ENCODE measurements around the gene ATP6V0E1. TPM values are rescaled to one million over a fixed set of nuclear protein-coding genes. Genes with fewer than 3 reads are reported as not detected.
A peak's percentile ranks its signal among the peaks of the same experiment; 100 is the strongest.
"Not testable (repeated sequence)": the region's sequence is repeated elsewhere in the genome, so short reads cannot be mapped to it uniquely, and the experiment has no call there.

ATP6V0E1 gene
- total RNA-seq, 1 donor from 2014 or later: 201 TPM

GRCh38 chr5:173033923-173034322, 50.4 kb downstream of the ATP6V0E1 start:
- no peak for DNase-seq (ENCODE audit: low read depth, low spot score)

GRCh38 chr5:173035904-173036707, 52.5 kb downstream of the ATP6V0E1 start:
- DNase-seq (ENCODE audit: low read depth, low spot score): no peak

DNA sequence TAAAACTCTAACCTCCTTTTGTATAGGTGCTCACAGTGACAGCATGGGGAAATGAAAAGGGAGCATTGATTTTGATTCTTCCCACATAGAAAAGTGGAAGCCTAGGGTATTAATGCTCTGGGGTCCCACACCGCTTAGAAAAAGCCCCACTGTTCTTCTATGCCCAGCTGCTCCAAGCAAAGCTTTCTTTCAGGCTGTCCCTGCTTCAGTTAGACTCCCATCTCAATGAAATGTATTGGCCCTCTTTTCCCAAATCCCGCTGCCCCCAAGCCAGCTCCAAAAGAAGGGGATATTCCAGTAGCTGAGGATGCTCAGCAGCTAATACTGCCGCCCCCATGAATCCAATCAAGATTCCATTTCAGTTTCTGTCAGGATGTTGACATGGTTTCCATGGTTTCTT, 55.6 kb downstream of the ATP6V0E1 start:
- DNase-seq (ENCODE audit: low read depth, low spot score): no peak

GRCh38 chr5:173039964-173040363, 56.4 kb downstream of the ATP6V0E1 start:
- DNase-seq (ENCODE audit: low read depth, low spot score): no peak

DNA sequence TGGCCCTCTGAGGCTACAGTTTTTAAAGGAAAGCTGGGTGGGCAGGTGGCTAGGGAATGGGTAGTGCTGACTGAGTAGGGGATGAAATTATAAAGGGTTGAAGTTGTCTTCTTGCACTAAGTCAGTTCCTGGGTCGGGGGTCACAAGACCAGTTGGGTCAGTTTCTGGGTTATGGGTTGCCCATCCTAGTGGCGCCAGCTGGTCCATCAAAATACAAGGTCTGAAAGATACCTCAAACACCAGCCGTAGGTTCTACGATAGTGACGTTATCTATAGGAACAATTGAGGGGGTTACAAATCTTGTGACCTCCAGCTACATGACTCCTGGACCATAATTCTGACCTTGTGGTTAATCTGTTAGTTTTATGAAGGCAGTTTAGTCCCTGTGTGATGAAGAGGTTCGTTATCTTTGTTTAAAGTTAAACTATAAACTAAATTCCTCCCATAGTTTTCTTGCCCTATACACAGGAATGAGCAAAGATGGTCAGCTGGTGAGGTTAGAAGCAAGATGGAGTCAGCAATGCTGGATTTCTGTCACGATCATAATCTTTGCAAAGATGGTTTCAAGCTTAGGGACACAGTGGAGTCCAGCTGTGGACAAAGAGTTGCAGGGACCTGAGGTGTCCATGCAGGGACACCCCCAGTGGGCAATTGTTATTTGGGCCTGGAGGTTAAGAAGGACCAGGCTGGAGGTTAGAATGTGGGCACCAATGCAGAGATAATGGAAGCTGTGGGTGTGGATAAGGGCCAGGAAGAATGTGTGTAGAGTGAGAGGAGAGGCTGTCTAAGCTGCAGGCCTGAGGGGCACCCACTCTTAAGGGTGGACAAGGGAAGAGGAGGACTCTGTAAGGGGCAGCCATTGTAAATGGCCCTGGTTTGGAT, 58.6 kb downstream of the ATP6V0E1 start:
- no peak for DNase-seq (ENCODE audit: low read depth, low spot score)

- DNase-seq (ENCODE audit: low read depth, low spot score): no peak
These were observed 59.2 kb downstream of the ATP6V0E1 start for GRCh38 chr5:173042763-173043107.

- DNase-seq (ENCODE audit: low read depth, low spot score): no peak
These were observed 61.9 kb downstream of the ATP6V0E1 start for GRCh38 chr5:173045474-173045873.

- not testable (repeated sequence) for DNase-seq (ENCODE audit: low read depth, low spot score)
These were observed 63.7 kb downstream of the ATP6V0E1 start for GRCh38 chr5:173047096-173047837.

- DNase-seq (ENCODE audit: low read depth, low spot score): no peak
These were observed 64.2 kb downstream of the ATP6V0E1 start for GRCh38 chr5:173047838-173048105.

DNA sequence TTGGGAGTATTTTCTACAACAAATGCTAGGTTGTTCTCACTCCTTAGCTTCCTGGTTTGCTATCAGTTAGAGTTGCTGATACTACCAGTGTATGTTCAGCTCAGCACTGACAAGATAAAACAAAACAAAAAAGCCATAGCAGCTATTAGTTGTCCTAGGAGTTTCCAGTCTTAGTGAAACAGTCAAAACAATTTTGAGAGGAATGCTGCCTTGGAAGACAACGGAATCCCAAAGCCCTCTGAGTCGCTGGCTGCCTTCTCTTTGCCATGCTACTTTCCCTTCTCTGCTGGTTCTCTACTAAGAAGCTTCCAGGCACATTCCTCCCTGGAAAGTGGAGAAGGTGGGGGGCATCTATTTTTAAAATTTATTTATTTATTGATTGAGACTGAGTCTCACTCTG, 67.2 kb downstream of the ATP6V0E1 start:
- no peak for DNase-seq (ENCODE audit: low read depth, low spot score)

DNA sequence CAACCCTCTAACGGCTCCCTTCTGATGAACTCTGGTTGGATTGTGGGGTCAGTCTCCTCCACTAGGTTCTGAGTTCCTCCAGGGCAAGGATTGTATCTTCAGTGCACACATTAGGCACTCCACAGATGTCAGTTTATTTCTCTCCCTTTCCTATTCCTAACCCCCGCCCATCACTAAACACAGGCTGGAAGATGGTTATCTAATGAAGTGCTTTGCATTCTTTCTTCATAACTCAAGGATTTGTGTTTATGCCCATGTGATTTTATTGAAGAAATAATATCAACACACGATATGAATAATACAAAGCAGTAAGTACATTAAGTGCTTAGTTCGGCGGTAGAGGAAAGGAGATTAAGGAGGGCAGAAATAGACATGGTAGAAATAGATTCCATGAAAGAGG, 68.2 kb downstream of the ATP6V0E1 start:
- no peak for DNase-seq (ENCODE audit: low read depth, low spot score)

- no peak for DNase-seq (ENCODE audit: low read depth, low spot score)
These were observed 69.5 kb downstream of the ATP6V0E1 start for GRCh38 chr5:173053041-173053440.

DNA sequence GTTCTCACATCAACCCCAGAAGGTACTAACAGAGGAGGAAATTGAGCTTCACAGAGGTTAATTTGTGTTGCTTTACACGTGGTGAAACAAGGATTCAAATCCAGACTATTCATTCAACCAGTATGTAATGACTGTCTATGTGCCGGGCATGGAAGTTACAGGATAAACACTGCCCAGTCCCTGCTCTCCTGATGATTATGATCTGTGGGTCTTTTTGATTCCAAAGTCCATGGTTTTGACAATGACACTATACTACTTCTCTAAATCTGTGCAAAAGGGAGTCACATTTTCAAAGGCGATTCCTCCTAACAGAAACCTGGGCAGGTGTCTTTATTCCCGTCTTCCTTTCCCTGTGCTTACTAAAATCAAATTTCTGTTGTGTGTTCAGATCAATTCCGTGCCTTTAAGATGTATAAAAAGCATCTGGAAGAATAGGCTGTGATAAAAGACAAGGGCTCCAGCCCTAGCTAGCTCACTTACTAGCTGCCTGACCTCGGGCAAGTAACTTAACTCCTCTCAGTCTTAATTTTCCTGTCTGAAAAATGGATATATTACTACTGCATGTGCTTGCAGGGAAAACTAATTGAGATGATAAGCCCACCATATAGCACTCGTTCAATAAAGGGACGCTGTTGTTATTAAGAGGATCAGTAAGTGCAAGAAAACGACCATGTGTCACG, 71.6 kb downstream of the ATP6V0E1 start:
- no peak for DNase-seq (ENCODE audit: low read depth, low spot score)

DNA sequence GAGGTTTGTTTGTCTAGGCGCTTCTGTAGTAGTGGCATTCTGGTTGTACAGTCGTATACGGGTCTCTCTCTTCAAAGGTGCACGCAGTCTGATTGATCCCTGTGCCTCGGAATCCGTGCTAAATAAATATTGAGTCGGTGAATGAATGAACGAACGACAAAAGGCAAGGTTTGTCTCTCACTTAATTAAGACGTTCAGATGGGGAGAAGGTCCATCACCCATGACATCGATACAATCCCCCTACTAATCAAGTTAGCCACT, 72.1 kb downstream of the ATP6V0E1 start:
- no peak for DNase-seq (ENCODE audit: low read depth, low spot score)

- DNase-seq (ENCODE audit: low read depth, low spot score): peak; percentile 86
These were observed 72.6 kb downstream of the ATP6V0E1 start, which contains the start of gene CREBRF for GRCh38 chr5:173055983-173056782. Gene CREBRF (plus strand): TSS chr5:173056352. CDS start chr5:173080776, 24,424 bp downstream.

- no peak for DNase-seq (ENCODE audit: low read depth, low spot score)
These were observed 73.2 kb downstream of the ATP6V0E1 start for GRCh38 chr5:173056783-173057061.

DNA sequence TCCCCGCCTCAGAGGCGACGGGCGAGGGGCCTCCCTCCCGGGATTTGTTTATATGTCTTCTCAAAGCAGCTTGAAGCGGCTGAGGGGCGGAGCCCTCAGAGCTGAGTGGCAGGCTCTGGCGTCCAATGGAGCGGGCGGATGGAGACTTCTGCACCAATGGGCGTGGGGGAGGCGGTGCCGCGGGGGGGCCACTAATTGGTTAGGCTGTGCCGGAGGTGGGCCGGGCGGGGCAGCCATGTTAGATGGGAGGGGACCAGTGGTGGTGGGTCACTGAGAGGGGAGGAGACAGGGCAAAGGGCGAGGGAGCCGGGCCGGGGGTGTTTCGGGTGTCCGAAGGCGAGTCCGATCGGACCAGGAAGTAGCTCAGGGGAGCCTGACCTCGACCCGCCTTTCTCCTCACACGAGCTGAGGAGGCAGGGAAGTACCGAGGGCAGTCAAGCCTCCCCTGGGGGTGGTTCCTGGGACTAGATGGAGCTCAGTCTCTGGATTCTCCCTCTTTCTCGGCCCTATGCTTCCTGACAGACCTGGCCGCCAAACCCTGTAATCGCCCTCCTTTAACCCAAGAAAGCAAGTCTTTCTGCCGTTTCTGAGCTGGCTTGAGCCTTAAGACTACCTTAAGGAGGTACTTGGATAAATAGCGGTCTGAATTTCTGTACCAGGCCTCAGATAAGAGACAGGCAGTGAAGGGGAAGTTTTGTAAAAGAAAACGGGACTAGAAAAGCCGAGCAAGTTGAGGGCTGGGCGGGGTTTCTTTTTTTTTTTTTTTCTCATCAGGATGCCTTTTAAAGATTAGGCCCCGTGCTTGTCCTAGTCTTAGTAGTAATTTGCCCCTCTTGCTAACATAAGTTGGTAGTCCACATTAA, 73.7 kb downstream of the ATP6V0E1 start:
- peak; percentile 96 for DNase-seq (ENCODE audit: low read depth, low spot score)

DNA sequence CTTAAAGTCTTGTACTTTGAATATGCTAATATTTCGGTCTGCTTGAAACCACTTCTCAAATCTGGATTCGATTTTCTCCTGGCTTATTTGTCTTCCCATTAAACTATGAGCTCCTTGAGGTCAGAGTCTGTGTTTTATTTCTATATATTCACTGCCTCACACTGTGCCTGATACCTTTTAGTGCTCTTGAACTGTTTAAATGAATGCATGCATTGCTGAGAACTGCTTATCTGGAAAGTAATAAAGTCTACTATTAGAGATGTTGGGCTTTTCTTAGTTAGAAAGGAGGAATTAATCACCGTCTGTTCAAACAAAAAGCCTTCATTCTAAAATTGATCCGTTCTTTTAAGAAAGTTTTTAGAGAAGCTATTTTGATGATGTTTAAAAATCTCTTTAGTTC, 78.6 kb downstream of the ATP6V0E1 start:
- DNase-seq (ENCODE audit: low read depth, low spot score): no peak

GRCh38 chr5:173065155-173065554, 81.6 kb downstream of the ATP6V0E1 start:
- DNase-seq (ENCODE audit: low read depth, low spot score): no peak

DNA sequence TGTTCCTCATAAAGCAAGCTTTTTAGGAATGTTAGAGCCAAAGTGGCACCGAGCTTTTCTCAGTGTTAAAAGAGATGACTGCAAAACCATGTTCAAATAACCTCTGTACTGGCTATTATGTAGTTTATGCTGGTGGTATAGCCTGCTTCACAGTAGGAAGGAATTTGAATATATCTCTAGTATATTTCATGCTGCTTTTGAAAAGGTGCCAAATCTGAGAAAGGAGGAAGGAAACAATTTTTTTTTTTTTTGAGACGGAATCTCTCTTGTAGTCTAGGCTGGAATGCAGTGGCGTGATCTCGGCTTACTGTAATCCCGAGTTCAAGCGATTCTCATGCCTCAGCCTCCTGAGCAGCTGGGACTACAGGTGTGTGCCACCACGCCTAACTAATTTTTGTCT, 86.1 kb downstream of the ATP6V0E1 start:
- DNase-seq (ENCODE audit: low read depth, low spot score): no peak

All from pulmonary artery endothelial cell (primary cell).